ENCODE results near the gene NT5DC1.
"Not testable (repeated sequence)": the region's sequence is repeated elsewhere in the genome, so short reads cannot be mapped to it uniquely, and the experiment has no call there.

Gene NT5DC1

GRCh38 chr6:116094041-116094440 is 6.6 kb upstream of the NT5DC1 start:
- DNase-seq: no peak

GRCh38 chr6:116096048-116096759 is 4.4 kb upstream of the NT5DC1 start:
- DNase-seq: not testable (repeated sequence)

GRCh38 chr6:116096979-116097816 is 3.5 kb upstream of the NT5DC1 start:
- peak in 1 of 2 donors; percentile 38 for DNase-seq

GRCh38 chr6:116099036-116099435 is 1.6 kb upstream of the NT5DC1 start:
- DNase-seq: no peak

- DNase-seq: peak in 1 of 2 donors; percentile 68
Measured at GRCh38 chr6:116101302-116101718, 657 bp downstream of the NT5DC1 start.

- DNase-seq: no peak
Measured at GRCh38 chr6:116101790-116102189, 1.1 kb downstream of the NT5DC1 start.

GRCh38 chr6:116102873-116103272 is 2.2 kb downstream of the NT5DC1 start:
- no peak for DNase-seq

- DNase-seq: no peak
Measured at GRCh38 chr6:116104636-116105035, 4.0 kb downstream of the NT5DC1 start.

GRCh38 chr6:116105247-116105646 is 4.6 kb downstream of the NT5DC1 start:
- no peak for DNase-seq

- no peak for DNase-seq
Measured at GRCh38 chr6:116106146-116106545, 5.5 kb downstream of the NT5DC1 start.

- DNase-seq: no peak
Measured at GRCh38 chr6:116108836-116109235, 8.2 kb downstream of the NT5DC1 start.

- DNase-seq: no peak
Measured at GRCh38 chr6:116111552-116112528, 11.2 kb downstream of the NT5DC1 start.

- no peak for DNase-seq
Measured at GRCh38 chr6:116113386-116113785, 12.7 kb downstream of the NT5DC1 start.

GRCh38 chr6:116115781-116116180 is 15.1 kb downstream of the NT5DC1 start:
- no peak for DNase-seq

- no peak for DNase-seq
Measured at GRCh38 chr6:116118608-116119007, 18.0 kb downstream of the NT5DC1 start.

- no peak for DNase-seq
Measured at GRCh38 chr6:116120430-116120829, 19.8 kb downstream of the NT5DC1 start.

- no peak for DNase-seq
Measured at GRCh38 chr6:116126032-116126431, 25.4 kb downstream of the NT5DC1 start, which contains the start of gene COL10A1. Gene COL10A1, minus strand, starts transcription at chr6:116126132. Its CDS starts 640 bp downstream, at chr6:116125492.

- DNase-seq: no peak
Measured at GRCh38 chr6:116127771-116128493, 27.3 kb downstream of the NT5DC1 start.

GRCh38 chr6:116133453-116133852 is 32.8 kb downstream of the NT5DC1 start:
- DNase-seq: no peak

- no peak for DNase-seq
Measured at GRCh38 chr6:116136373-116136772, 35.7 kb downstream of the NT5DC1 start.

GRCh38 chr6:116136933-116137340 is 36.3 kb downstream of the NT5DC1 start:
- no peak for DNase-seq

GRCh38 chr6:116139917-116140316 is 39.3 kb downstream of the NT5DC1 start:
- no peak for DNase-seq

All from hippocampal formation (tissue), 2 donors.